Fibroblast of skin of left biceps (primary cell): ENCODE data around the gene LILRB5.
"Not testable (repeated sequence)": the region's sequence is repeated elsewhere in the genome, so short reads cannot be mapped to it uniquely, and the experiment has no call there.

ENCODE experiments used
- DNase-seq, 2 experiments: peaks; one replicate each; pipeline ENCODE4 v3.0.0-alpha.2; 2013; ENCODE audit warnings: low read depth in 2 of 2

LILRB5 gene

DNA sequence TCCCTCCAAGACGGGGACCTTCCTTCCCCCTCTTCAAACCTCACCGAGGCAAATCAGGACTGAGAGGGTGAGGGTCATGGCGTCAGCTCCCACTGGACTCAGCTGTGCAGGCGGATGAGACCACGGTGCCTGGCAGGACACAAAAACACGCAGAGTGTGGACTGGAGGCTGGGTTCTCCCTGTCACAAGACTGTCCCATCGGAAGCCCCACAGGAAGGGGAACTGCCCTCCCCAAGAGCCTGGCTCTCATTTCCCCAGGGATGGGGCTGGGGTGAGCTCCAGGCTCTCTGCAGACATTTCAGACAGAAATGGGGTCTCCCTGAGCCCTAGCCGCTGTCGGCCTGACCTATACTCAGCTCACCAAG, at the start of gene LILRB5:
TSS of gene LILRB5 (minus strand) at position 158 of the 365 bp plus-strand sequence. CDS start at position 78, 80 bp downstream.
- no peak for DNase-seq

- DNase-seq: no peak
Observed at GRCh38 chr19:54305141-54305540, 48.1 kb upstream of the LILRB5 start.

DNA sequence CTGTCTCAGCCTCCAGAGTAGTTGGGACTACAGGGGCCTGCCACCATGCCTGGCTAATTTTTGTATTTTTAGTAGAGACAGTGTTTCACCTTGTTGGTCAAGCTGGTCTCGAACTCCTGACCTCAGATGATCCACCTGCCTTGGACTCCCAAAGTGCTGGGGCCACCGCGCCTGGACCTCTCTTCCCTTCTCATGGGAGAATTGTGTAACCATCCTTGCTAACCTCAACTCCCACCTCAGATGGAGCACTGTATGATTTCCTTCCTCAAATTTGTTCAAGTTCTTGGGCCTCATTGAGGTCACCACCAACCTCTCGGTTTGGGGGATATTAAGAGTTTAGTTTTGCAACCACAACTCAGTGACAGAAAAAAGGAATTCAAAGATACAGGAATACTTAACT, 45.2 kb upstream of the LILRB5 start:
- DNase-seq: no peak

GRCh38 chr19:54299515-54299914, 42.4 kb upstream of the LILRB5 start:
- no peak for DNase-seq

- no peak for DNase-seq
Observed at GRCh38 chr19:54299126-54299498, 42.0 kb upstream of the LILRB5 start.

DNA sequence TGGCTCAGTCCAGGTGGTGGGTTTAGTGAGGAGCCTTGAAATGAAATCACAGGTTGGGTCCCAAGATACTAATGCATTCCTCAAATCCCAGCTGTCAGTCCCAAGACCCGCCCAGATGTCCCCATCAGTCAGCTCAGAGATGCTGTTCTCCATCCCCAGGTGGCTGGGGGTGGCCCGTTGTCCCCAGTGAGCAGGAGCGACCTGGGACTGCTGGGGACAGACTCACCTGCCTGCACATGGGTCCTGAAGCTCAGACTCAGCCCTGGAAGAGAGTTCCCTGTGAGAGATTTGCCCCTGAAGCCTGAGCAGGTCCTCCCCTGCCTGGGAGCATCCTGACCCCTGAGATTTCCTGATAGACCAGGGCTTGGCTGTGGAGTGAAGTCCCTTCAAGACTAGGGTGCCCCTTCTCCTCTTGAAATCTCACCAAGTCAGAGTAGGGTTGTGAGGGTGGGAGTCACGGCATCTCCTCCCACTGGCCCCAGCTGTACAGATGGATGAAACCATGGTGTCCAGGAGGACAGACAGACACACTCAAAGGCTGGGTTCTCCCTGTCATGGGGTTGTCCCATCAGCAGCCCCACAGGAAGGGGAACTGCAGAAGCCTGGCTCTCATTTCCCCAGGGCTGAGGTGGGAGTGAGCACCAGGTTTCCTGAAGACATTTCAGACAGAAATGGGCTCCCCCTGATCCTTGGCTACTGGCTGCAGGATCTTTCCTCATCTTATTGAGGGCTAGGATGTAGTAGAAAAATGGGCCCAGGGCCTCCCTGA, 41.5 kb upstream of the LILRB5 start:
- no peak for DNase-seq

- no peak for DNase-seq
Observed at GRCh38 chr19:54297759-54298305, 40.8 kb upstream of the LILRB5 start.

GRCh38 chr19:54294539-54294938, 37.5 kb upstream of the LILRB5 start:
- DNase-seq: no peak

GRCh38 chr19:54289160-54289559, 32.1 kb upstream of the LILRB5 start:
- not testable (repeated sequence) for DNase-seq

GRCh38 chr19:54287456-54287855, 30.4 kb upstream of the LILRB5 start:
- DNase-seq: peak; percentile 49 to 50

DNA sequence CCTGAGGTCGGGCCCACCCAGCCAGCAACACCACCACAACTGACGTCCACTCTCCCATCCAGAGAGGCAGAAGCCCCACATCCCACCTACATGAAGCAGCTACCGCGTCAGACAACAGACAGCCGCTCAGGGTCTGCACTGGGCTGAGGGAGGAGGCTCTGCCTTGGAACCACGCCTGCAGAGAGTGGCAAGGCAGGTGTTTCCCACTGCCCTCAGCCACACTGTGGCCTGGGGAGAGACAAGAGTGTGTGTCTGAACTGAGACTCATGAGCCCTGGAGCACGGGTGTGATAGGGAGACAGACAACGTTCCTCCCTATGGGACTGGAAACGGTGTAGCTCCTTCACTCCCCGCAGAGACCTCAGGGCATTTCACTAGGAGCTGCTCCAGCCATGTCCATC, 29.2 kb upstream of the LILRB5 start:
- not testable (repeated sequence) for DNase-seq

DNA sequence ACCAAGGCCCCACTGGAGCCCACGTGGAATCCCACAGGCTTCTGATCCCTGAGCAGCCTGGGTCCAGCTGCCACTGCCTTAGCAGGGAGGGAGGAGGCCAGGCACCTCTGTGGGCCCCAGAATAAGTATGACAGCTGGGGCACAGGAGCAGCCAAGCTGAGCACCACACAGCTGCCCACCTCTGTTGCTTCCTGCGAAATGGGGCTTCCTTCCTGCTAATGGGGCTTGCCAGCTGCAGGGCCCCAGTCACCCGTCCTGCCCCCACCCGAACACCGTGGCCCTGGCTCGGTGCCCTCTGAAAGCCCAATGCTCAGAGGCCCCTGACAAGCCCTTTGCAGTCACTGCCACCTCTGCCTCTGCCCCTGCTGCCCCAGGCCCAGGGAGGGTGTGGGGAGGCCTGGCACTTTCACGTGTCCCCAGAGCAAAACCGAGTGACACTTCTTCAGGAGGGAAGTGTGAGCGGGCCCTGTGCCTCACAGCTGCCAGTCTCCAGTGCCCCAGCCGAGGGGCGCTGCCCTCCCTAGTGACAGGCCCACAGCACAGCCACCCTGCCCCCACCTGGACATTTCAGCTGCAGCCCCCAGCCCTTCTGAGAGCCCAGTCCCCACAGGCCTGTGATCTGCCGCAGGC, 28.5 kb upstream of the LILRB5 start:
- not testable (repeated sequence) for DNase-seq

DNA sequence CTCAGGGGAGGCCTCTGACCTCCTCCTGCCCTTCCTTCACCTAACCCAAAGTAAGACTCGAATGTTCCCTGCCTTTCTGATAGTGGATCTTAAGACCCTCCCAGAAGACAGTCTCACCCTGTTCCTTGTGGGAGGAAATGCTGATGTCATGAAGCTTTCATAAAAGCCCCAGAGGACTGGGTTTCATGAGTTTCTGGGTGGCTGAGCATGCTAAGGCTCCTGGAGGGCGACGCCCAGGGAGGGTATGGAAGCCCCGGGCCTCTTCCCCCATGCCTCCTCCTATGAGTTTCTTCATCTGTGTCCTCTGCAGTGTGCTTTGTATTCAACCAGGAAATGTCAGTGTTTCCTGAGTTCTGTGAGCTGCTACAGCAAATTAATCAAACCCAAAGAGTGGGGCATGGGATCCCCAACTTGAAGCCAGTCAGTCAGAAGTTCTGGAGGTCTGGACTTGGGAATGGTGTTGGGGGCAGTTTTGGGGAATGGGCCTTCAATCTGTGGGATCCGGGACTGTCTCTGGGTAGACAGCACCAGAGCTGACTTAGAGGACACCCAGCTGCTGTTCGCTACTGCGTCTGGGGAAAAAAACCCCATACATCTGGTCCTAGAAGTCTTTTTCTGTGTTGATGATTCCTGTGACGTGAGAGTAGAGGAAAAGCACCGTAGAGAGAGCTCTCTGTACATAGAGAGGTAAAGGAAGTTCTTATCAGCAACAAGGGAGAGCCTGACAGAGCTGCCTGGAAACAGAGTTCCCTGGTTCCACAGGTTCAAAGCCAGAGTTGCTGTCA, 25.8 kb upstream of the LILRB5 start:
- DNase-seq: no peak

DNA sequence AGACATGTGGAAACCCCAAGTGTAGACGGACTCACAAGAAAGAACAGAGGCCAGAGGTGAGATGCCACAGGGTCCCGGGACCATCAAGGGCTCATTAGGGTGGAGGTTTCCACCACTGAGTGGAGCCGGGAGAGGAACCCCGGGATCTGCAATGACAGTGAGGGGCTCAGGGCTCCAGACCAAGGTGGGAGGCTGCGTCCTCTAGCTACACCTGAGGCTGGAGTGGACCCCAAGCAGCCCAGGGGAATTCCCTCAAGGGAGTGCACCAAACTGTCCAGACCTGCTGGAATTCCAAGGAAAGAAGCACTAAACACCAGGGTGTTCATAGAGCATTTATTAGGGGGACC, 24.6 kb upstream of the LILRB5 start:
- not testable (repeated sequence) for DNase-seq

- no peak for DNase-seq
Observed at GRCh38 chr19:54281007-54281728, 24.1 kb upstream of the LILRB5 start, which contains the start of gene LILRB2. Gene LILRB2 (minus strand): TSS chr19:54281110. CDS start chr19:54280496, 614 bp downstream.

DNA sequence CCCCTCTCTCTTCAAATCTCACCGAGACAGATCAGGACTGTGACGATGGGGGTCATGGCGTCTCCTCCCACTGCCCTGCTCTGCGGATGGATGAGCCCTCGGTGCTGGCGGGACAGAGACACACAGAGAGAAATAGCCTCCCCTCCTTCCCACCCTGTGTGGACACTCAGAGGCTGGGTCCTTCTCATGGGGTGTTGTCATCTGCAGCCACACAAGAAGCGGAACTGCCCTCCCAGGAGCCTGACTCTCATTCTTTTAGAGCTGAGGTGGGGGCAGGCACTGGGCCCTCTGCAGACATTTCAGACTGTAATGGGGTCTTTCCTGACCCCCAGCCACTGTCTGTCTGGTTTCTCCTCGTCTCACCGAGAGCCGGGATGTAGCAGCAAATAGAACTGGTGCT, 23.4 kb upstream of the LILRB5 start:
- not testable (repeated sequence) for DNase-seq

DNA sequence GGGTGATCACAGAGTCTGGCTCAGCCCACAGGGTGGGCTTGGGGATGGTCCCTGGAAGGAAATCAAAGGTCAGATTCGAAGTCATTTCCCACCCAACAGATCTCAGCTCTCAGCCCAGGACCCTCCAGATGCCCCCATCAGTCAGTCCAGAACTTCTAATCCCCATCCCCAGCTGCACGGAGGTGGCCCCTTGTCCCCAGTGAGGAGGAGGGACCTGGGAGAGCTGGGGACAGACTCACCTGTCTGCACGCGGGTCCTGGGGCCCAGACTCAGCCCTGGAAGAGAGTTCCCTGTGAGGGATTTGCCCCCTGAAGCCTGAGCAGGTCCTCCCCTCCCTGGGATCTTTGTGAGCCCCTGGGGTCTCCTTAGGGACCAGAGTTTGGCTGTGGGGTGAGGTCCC, 23.0 kb upstream of the LILRB5 start:
- DNase-seq: not testable (repeated sequence)

GRCh38 chr19:54279406-54279962, 22.4 kb upstream of the LILRB5 start:
- no peak for DNase-seq

GRCh38 chr19:54278571-54279195, 21.6 kb upstream of the LILRB5 start:
- DNase-seq: not testable (repeated sequence)

DNA sequence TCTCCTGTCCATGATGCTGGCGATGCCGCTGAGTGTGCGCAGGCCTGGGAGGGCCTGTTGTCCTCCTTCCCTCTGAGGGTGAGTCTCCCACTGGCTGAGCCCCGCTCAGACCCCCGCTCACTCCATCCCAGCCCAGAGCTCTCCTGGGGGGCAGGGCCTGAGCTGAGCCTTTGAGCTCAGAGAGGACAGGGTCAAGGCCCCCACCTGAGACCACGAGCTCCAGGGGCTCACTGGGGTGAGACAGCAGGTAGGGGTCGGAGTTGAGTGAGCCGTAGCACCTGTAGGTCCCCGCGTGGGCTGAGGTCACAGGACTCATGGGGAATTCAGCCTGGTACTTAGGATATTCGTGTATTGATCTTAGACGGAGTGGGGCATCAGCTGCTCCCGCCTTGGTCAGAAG, 21.0 kb upstream of the LILRB5 start:
- DNase-seq: not testable (repeated sequence)

DNA sequence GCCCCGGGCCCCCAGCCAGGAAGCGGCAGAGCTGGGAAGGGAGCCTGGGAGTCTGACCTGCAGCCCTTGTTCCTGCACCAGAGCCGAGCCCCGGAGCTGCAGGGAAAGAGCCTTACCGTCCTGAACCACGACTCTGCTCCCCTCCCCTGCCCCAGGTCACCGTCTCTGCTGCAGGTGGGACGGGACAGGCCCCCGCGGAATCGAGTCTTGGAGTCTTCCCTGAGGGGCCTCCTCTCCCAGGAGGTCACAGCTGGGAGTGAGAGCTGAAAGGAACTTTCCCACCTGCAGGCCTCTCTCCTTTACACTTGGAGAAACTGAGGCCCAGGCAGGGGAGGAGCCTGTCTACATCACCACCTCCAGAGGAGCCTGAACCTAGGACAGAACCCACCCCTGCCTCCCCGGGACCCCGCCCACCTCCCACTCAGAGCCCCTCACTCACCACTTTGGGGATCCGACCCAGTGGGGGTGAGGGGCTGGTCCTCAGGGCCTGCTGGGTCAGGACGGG, 20.1 kb upstream of the LILRB5 start:
- not testable (repeated sequence) for DNase-seq
